MM.1S (cell line): Measurements from ENCODE around the gene OTOS.

ENCODE experiments used
- DNase-seq: peaks from one replicate; pipeline ENCODE4 v3.0.0-alpha.2; 2015
- H2AFZ ChIP-seq: fragments of 300-600 bp; sonication (generic); 2 replicates; pipeline ENCODE4 v1.6.0; 2016; ENCODE audit warnings: antibody characterized with exemption, low read length
- H3F3A ChIP-seq: fragments of 300-600 bp; sonication (generic); 2 replicates; pipeline ENCODE4 v1.6.1; 2016; ENCODE audit warnings: mild to moderate bottlenecking, antibody characterized with exemption, low read length, moderate library complexity, mixed read lengths; ENCODE audit not compliant: insufficient read depth
- H3K27ac ChIP-seq: fragments of 300-600 bp; sonication (generic); 2 replicates; pipeline ENCODE4 v1.5.1; 2016; ENCODE audit warnings: mild to moderate bottlenecking, low read length
- H3K27me3 ChIP-seq: fragments of 300-600 bp; sonication (generic); replicated peaks from 2 replicates; pipeline ENCODE4 v1.6.0; 2016; ENCODE audit warnings: low read length; ENCODE audit not compliant: insufficient read depth
- H3K36me3 ChIP-seq: fragments of 300-600 bp; sonication (generic); replicated peaks from 2 replicates; pipeline ENCODE4 v1.6.1; 2016; ENCODE audit warnings: mild to moderate bottlenecking, low read length, mixed read lengths; ENCODE audit not compliant: insufficient read depth
- H3K4me1 ChIP-seq: fragments of 300-600 bp; sonication (generic); 2 replicates; pipeline ENCODE4 v1.6.1; 2016; ENCODE audit warnings: low read length, mixed read lengths
- H3K4me2 ChIP-seq: fragments of 300-600 bp; sonication (generic); 2 replicates; pipeline ENCODE4 v1.6.0; 2016; ENCODE audit warnings: low read depth, low read length
- H3K4me3 ChIP-seq: fragments of 300-600 bp; sonication (generic); 2 replicates; pipeline ENCODE4 v1.5.1; 2016; ENCODE audit warnings: low read length, mixed read lengths
- H3K79me2 ChIP-seq: fragments of 300-600 bp; sonication (generic); 2 replicates; pipeline ENCODE4 v1.6.1; 2016; ENCODE audit warnings: mixed run types, low read length, mixed read lengths
- H3K9ac ChIP-seq: fragments of 300-600 bp; sonication (generic); 2 replicates; pipeline ENCODE4 v1.6.1; 2016; ENCODE audit warnings: low read length, mixed read lengths
- H3K9me2 ChIP-seq: fragments of 300-600 bp; sonication (generic); replicated peaks from 2 replicates; pipeline ENCODE4 v1.6.1; 2016; ENCODE audit warnings: mild to moderate bottlenecking, low read length, mixed read lengths; ENCODE audit not compliant: insufficient read depth
- H3K9me3 ChIP-seq: fragments of 300-600 bp; sonication (generic); replicated peaks from 2 replicates; pipeline ENCODE4 v1.6.1; 2016; ENCODE audit warnings: mild to moderate bottlenecking, low read length, mixed read lengths; ENCODE audit not compliant: insufficient read depth
- H4K20me1 ChIP-seq: fragments of 300-600 bp; sonication (generic); 2 replicates; pipeline ENCODE4 v1.6.1; 2016; ENCODE audit warnings: mild to moderate bottlenecking, low read length, moderate library complexity, mixed read lengths; ENCODE audit not compliant: insufficient read depth
- EZH2 ChIP-seq: fragments of 300-600 bp; sonication (generic); optimal IDR thresholded peaks from 2 replicates; pipeline ENCODE3; 2017; ENCODE audit warnings: low read depth, mild to moderate bottlenecking, antibody characterized with exemption, low read length, mixed read lengths
- EZH2phosphoT487 ChIP-seq: fragments of 300-600 bp; sonication (generic); IDR thresholded peaks from 2 replicates; pipeline ENCODE4 v1.6.1; 2018; ENCODE audit warnings: antibody characterized with exemption, low read length
- TF ChIP-seq, protein P1 (sequence below): fragments of 300-600 bp; sonication (generic); IDR thresholded peaks from 2 replicates; pipeline ENCODE4 v1.5.1; 2016; ENCODE audit warnings: antibody characterized with exemption, low read length, mixed read lengths

Gene OTOS

DNA sequence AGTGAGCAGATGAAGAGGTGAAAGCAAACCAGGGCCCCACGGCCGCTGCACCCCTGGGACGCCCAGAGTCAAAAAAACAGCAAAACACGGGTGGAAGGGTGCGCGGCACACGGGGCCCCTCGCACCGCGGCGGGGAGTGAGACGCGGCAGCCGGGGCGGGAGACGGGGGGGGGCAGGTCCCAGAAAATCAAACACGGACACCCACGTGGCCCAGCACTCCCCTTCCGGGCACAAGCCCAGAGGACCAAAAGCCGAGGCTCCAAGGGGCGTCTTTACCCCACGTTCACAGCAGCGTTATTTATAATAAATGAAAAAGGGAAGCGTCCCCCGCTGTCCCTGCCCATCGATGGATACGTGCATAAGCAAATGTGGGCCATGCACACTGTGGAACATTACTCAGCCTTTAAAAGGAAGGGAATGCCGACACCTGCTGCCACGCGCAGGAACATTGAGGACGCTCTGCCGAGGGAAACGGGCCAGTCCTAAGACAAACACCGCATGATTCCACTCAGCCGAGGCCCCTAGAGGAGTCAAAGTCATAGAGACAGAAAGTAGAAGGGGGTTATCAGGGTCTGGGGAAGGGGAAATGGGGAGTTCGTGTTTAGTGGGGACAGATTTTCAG, 3.7 kb downstream of the OTOS start:
- Histone ChIP-seq H4K20me1 (no peaks in the 10 kb centered on the region), H3K79me2 (peaks cover 18% of the 10 kb centered on the region), H3K4me2 (peak overlapping the region; percentile 72), H3K4me3 (peak overlapping the region; percentile 89), H3K9ac (peak overlapping the region; percentile 76; the same call in 1 of the 2 replicates), H3K4me1 (0 out of 2 replicates have a peak, but pooled peaks cover 4% of the 10 kb centered on the region), H3K9me3 (no peaks in the 10 kb centered on the region), H3K36me3 (no peaks in the 10 kb centered on the region), H3K9me2 (no peaks in the 10 kb centered on the region), H3K27ac (no peak overlapping the region), H3F3A (no peaks in the 10 kb centered on the region), H3K27me3 (peaks cover 40% of the 10 kb centered on the region), H2AFZ (peak overlapping the region; percentile 93)
- TF ChIP-seq EZH2 = no peak
- TF ChIP-seq EZH2phosphoT487 = no peak
- TF ChIP-seq, protein P1, sequence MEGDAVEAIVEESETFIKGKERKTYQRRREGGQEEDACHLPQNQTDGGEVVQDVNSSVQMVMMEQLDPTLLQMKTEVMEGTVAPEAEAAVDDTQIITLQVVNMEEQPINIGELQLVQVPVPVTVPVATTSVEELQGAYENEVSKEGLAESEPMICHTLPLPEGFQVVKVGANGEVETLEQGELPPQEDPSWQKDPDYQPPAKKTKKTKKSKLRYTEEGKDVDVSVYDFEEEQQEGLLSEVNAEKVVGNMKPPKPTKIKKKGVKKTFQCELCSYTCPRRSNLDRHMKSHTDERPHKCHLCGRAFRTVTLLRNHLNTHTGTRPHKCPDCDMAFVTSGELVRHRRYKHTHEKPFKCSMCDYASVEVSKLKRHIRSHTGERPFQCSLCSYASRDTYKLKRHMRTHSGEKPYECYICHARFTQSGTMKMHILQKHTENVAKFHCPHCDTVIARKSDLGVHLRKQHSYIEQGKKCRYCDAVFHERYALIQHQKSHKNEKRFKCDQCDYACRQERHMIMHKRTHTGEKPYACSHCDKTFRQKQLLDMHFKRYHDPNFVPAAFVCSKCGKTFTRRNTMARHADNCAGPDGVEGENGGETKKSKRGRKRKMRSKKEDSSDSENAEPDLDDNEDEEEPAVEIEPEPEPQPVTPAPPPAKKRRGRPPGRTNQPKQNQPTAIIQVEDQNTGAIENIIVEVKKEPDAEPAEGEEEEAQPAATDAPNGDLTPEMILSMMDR = no peak
- no peak for DNase-seq

DNA sequence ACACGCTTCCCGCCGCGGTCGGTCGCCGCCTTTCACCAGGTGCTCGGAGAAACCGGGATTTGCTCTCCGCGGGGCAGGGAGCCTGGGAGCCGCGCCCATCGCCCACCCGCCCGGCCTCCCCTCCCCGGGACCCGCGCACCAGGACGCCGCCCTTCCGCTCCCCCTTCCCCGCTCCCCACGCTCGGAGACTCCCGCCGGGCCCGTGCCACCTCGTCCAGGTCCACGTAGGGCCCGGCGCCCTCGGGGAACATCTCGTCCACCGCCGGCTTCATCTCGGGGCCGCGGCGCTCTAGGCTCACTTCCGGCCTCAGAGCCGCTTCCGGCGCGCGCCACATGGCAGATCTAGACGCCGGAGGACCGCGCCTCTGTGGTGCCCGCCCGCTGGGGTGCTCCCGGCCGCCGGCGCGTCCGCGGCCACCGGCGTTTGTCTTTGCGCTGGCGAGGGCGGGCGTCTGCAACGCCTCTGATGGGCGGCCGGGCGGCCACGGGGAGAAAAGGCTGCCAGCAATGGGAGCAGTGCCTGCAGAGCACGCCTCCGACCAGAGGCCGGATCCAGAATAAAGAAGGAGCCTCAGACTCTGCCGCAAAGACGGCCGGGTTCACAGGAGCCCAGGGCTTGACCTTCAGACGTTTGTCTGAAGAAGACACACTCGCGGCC, 4.3 kb downstream of the OTOS start, which contains the start of gene COPS9:
TSS of gene COPS9 (minus strand) at position 293 of the 658 bp plus-strand sequence. CDS start at position 272, 21 bp downstream.
- H3K27ac ChIP-seq = no peak within 1 kb of the TSS
- TF ChIP-seq, protein P1 = no peak
- TF ChIP-seq EZH2phosphoT487 (no peak), EZH2 (no peak)
- H3K36me3 ChIP-seq = no peaks in the 10 kb centered on the region
- no peaks in the 10 kb centered on the region for H4K20me1 ChIP-seq
- H3K4me3 ChIP-seq = peak within 1 kb of the TSS; percentile 89
- peak within 1 kb of the TSS; percentile 76 for H3K9ac ChIP-seq
- peak within 1 kb of the TSS; percentile 93 for H2AFZ ChIP-seq
- no peaks in the 10 kb centered on the region for H3K9me3 ChIP-seq
- H3F3A ChIP-seq = no peaks in the 10 kb centered on the region
- H3K27me3 ChIP-seq = peaks cover 34% of the 10 kb centered on the region
- 0 out of 2 replicates have a peak, but pooled peaks cover 4% of the 10 kb centered on the region for H3K4me1 ChIP-seq
- H3K79me2 ChIP-seq = peaks cover 18% of the 10 kb centered on the region
- H3K4me2 ChIP-seq = peak within 1 kb of the TSS; percentile 95
- no peaks in the 10 kb centered on the region for H3K9me2 ChIP-seq
- peak; percentile 84 for DNase-seq

DNA sequence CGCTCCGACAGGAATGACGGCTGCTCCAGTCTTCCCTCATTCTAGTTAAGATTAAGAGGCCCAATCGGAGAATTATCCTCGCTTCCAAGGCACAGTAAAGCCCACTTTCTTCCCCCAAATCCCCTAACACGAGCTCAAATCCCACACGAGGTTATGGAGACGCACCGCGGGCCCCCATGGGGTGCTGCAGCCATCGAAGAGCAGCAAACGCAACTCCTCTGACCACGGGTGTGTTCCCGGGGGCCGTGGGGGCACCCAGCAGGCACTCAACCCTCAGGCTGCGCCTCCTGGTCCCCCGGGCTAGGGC, 4.8 kb downstream of the OTOS start:
- H2AFZ ChIP-seq = peak overlapping the region; percentile 93
- DNase-seq = no peak

More for the DNA sequence above, 4.8 kb downstream of the OTOS start:
- no peaks in the 10 kb centered on the region for H3K9me3 ChIP-seq
- no peaks in the 10 kb centered on the region for H3K9me2 ChIP-seq
- peaks cover 29% of the 10 kb centered on the region for H3K27me3 ChIP-seq
- H3K36me3 ChIP-seq = no peaks in the 10 kb centered on the region
- TF ChIP-seq EZH2phosphoT487 (no peak), EZH2 (no peak)
- TF ChIP-seq, protein P1 = no peak
- peak overlapping the region; percentile 76 for H3K9ac ChIP-seq
- no peaks in the 10 kb centered on the region for H3F3A ChIP-seq
- peaks cover 18% of the 10 kb centered on the region for H3K79me2 ChIP-seq
- H3K4me2 ChIP-seq = peak overlapping the region; percentile 95
- H3K4me1 ChIP-seq = 0 out of 2 replicates have a peak, but pooled peaks cover 4% of the 10 kb centered on the region
- H3K27ac ChIP-seq = no peak overlapping the region
- peak overlapping the region; percentile 89 for H3K4me3 ChIP-seq
- H4K20me1 ChIP-seq = no peaks in the 10 kb centered on the region
